Measurements from ENCODE around the gene COL4A2.
"Not testable (repeated sequence)": the region's sequence is repeated elsewhere in the genome, so short reads cannot be mapped to it uniquely, and the experiment has no call there.

Gene COL4A2

DNA sequence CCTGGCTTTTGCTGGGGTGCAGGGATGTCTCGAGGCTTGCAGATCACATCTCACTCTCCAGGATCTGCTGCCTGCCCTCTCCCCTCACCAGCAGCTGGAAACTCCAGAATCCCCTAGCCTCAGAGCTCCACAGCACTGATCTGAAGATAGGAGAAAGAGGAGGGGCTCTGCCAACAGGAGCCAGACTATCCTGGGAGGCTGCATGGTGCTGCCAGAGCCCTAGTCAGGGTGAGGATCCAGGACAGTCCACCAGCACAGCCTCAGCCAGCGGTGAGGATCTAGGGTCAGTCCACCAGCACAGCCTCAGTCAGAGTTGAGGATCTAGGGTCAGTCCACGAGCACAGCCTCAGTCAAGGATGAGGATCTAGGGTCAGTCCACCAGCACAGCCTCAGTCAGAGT is 189.2 kb downstream of the COL4A2 start:
- Histone ChIP-seq H3K4me3 (no peak overlapping the region), H3K27ac (peak overlapping the region in 1 of 2 donors; percentile 45)
- TF ChIP-seq, protein P1, sequence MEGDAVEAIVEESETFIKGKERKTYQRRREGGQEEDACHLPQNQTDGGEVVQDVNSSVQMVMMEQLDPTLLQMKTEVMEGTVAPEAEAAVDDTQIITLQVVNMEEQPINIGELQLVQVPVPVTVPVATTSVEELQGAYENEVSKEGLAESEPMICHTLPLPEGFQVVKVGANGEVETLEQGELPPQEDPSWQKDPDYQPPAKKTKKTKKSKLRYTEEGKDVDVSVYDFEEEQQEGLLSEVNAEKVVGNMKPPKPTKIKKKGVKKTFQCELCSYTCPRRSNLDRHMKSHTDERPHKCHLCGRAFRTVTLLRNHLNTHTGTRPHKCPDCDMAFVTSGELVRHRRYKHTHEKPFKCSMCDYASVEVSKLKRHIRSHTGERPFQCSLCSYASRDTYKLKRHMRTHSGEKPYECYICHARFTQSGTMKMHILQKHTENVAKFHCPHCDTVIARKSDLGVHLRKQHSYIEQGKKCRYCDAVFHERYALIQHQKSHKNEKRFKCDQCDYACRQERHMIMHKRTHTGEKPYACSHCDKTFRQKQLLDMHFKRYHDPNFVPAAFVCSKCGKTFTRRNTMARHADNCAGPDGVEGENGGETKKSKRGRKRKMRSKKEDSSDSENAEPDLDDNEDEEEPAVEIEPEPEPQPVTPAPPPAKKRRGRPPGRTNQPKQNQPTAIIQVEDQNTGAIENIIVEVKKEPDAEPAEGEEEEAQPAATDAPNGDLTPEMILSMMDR (IDR thresholded peaks at IDR 0.05) = no peak
- no peak for DNase-seq (ENCODE audit: low spot score)

GRCh38 chr13:110497003-110497402 is 189.9 kb downstream of the COL4A2 start:
- Histone ChIP-seq H3K4me3 (no peak overlapping the region), H3K27ac (peak overlapping the region; percentile 10 to 45)
- DNase-seq (ENCODE audit: low spot score) = no peak
- TF ChIP-seq, protein P1 (IDR thresholded peaks at IDR 0.05) = no peak

DNA sequence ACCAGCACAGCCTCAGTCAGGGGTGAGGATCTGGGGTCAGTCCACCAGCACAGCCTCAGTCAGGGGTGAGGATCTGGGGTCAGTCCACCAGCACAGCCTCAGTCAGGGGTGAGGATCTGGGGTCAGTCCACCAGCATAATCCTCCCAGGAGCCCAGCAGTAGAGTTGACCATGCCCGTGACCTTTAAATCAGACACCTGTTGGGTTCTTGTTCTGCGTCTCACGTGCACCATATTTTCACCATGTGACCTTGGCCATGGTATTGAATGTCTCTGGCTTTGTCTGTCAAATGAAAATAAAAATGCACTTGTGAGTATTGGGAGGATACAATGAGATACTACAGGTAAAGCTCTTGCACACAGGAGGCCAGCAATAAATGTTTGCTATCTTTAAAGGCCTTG is 190.8 kb downstream of the COL4A2 start:
- not testable (repeated sequence) for H3K4me3 ChIP-seq; H3K27ac ChIP-seq; DNase-seq (ENCODE audit: low spot score)

GRCh38 chr13:110498327-110498726 is 191.2 kb downstream of the COL4A2 start:
- Histone ChIP-seq H3K27ac (no peak overlapping the region), H3K4me3 (no peak overlapping the region)
- no peak for DNase-seq (ENCODE audit: low spot score)
- TF ChIP-seq, protein P1 (IDR thresholded peaks at IDR 0.05) = no peak

DNA sequence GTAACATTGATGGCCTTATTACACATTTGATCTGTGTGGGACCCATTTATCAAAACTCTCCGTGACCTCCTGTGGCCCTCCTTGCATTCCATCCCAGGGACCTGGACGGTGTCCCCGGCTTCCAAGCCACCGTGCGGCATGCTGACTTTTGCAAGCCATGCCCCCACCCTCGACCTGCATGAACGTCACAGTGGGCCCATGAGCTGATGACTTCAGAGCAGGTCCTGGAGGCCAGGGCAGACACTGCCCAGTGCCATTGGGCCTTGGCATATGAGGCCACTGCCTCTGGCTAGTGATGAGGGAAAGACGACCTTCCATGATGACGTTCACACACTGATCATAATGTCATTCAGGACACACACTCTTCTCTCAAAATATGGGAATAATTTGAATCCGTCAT is 191.7 kb downstream of the COL4A2 start:
- H3K27ac ChIP-seq = no peak overlapping the region

DNA sequence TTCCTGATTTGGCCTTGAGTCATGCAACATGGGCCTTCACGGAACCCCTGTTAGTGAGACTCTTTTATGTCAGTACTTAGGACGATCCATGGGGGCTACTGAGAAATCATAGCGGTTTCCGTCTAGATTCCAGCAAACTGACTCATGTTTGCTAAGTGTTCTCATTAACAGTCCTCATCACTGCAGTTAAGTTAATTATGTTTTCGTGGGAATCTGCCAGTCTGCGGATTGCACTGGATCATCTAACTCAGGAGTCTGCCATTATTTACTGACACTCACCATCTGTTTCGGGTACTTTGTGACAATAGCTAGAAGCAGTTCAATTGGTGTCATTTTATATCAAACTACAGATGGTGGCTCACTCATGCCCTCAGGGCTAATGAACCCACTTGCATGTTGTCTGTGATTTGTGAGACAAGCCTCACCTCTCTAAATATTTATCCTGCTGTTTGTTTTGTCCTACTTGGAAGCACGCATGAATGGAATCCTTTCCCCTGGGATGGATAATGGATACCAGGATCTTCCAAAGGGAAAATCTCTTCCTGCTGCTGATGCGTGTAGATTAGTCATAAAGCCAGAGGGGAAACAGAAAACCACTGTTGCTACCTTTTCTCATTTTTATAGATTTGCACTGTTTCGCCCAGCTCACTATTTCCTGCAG is 192.7 kb downstream of the COL4A2 start:
- DNase-seq (ENCODE audit: low spot score) = no peak
- peak overlapping the region in 1 of 2 donors; percentile 31 for H3K27ac ChIP-seq
- TF ChIP-seq, protein P1 (IDR thresholded peaks at IDR 0.05) = no peak
- no peak overlapping the region for H3K4me3 ChIP-seq

More for the DNA sequence above, 191.7 kb downstream of the COL4A2 start:
- DNase-seq (ENCODE audit: low spot score) = no peak
- H3K4me3 ChIP-seq = no peak overlapping the region
- TF ChIP-seq, protein P1 (IDR thresholded peaks at IDR 0.05) = no peak

DNA sequence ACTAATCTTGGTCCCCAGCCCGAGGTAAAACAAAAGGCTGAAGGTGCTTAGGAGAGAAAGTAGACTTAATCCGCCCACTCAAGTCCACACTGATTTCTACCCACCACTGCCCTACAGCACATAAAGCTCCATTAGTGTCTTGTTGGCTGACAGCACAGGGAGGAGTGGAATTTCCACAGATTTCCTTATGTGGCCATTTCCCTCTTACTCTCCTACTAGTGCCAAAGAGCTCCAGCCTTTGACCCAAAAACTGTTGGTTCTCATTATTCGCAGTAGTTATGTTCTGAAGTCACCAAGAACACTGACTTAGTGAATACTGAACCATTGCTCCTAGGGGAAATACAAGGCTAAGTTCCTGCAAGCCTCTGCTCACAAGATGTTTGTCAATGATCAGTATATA is 193.3 kb downstream of the COL4A2 start:
- TF ChIP-seq, protein P1 (IDR thresholded peaks at IDR 0.05) = no peak

More for the DNA sequence above, 193.3 kb downstream of the COL4A2 start:
- Histone ChIP-seq H3K4me3 (no peak overlapping the region), H3K27ac (peak overlapping the region in 1 of 2 donors; percentile 31)
- no peak for DNase-seq (ENCODE audit: low spot score)

Data from coronary artery (tissue), 2 donors.